Measurements from ENCODE around the gene NEDD4L.

DNA sequence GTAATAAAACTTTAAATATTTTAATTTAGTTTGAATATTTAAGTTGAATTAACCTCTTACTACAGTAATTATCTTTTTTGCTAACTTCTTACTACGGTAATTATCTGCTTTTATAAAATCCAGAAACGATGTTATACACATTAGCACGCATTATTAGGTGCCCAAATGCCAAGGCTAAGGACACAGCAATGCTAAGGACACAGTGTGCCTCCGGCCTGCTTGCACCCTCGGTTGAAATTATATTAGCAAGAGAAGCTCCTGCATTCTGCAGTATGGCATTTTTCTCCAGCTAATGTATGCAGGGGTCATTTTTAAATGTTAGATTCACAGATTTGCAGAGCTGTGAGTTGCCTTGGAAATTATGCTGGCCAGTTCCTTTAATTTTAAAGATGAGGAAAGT, 220.0 kb downstream of the NEDD4L start:
- TF ChIP-seq, protein P1, sequence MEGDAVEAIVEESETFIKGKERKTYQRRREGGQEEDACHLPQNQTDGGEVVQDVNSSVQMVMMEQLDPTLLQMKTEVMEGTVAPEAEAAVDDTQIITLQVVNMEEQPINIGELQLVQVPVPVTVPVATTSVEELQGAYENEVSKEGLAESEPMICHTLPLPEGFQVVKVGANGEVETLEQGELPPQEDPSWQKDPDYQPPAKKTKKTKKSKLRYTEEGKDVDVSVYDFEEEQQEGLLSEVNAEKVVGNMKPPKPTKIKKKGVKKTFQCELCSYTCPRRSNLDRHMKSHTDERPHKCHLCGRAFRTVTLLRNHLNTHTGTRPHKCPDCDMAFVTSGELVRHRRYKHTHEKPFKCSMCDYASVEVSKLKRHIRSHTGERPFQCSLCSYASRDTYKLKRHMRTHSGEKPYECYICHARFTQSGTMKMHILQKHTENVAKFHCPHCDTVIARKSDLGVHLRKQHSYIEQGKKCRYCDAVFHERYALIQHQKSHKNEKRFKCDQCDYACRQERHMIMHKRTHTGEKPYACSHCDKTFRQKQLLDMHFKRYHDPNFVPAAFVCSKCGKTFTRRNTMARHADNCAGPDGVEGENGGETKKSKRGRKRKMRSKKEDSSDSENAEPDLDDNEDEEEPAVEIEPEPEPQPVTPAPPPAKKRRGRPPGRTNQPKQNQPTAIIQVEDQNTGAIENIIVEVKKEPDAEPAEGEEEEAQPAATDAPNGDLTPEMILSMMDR (IDR thresholded peaks at IDR 0.05), result no peak
- TF ChIP-seq, protein P2, sequence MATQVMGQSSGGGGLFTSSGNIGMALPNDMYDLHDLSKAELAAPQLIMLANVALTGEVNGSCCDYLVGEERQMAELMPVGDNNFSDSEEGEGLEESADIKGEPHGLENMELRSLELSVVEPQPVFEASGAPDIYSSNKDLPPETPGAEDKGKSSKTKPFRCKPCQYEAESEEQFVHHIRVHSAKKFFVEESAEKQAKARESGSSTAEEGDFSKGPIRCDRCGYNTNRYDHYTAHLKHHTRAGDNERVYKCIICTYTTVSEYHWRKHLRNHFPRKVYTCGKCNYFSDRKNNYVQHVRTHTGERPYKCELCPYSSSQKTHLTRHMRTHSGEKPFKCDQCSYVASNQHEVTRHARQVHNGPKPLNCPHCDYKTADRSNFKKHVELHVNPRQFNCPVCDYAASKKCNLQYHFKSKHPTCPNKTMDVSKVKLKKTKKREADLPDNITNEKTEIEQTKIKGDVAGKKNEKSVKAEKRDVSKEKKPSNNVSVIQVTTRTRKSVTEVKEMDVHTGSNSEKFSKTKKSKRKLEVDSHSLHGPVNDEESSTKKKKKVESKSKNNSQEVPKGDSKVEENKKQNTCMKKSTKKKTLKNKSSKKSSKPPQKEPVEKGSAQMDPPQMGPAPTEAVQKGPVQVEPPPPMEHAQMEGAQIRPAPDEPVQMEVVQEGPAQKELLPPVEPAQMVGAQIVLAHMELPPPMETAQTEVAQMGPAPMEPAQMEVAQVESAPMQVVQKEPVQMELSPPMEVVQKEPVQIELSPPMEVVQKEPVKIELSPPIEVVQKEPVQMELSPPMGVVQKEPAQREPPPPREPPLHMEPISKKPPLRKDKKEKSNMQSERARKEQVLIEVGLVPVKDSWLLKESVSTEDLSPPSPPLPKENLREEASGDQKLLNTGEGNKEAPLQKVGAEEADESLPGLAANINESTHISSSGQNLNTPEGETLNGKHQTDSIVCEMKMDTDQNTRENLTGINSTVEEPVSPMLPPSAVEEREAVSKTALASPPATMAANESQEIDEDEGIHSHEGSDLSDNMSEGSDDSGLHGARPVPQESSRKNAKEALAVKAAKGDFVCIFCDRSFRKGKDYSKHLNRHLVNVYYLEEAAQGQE (IDR thresholded peaks at IDR 0.05; ENCODE audit: insufficient read depth in 1 of 2, low read depth in 2 of 2, low read length in 1 of 2), result no peak
- TF ChIP-seq POLR2AphosphoS5 (IDR thresholded peaks at IDR 0.05; ENCODE audit: low read depth, low read length) (no peak), TCF7L2 (IDR thresholded peaks at IDR 0.05; ENCODE audit: low read depth, low read length) (no peak)
